Upper lobe of left lung (tissue), 4 donors: ENCODE data around the gene CACNG1.

ENCODE experiments used
- CTCF ChIP-seq, 6 experiments: fragments of 450-650 bp in 4 of 6; fragments of 200-600 bp in 2 of 6; sonication (generic) in 2 of 6; IDR thresholded peaks; one replicate each; pipeline ENCODE4 v1.5.1; 2016 to 2019; ENCODE audit warnings: antibody characterized with exemption in 6 of 6
- EP300 ChIP-seq, 4 donors: sonication (generic); formaldehyde crosslinking; IDR thresholded peaks; one replicate each; pipeline ENCODE4 v1.5.1; 2017; ENCODE audit warnings: antibody characterized with exemption in 4 of 4, control low read depth in 2 of 4
- POLR2A ChIP-seq, 4 donors: fragments of 450-650 bp; IDR thresholded peaks; one replicate each; pipeline ENCODE4 v1.5.1; 2016 to 2017; ENCODE audit warnings: antibody characterized with exemption in 4 of 4, mild to moderate bottlenecking in 2 of 4

DNA sequence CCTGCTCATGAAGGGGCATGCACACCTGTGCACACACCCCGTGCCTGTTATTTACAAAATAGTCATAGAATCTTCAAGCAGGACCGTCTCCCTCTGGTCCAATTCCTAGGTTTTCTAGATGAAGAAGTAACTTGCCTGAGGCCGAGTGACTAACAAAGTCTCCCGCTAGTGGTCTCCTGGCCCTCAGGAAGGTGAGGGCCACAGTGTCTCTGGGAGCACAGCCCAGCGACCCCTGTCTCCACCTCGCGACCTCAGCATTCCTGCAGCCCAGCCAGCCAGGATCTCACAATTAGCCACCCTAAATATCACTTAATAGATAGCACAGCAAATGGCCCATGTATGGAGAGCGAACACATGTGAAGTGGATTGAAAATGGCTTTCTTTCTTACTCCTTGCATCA is 30.5 kb upstream of the CACNG1 start:
- TF ChIP-seq CTCF (IDR thresholded peaks at IDR 0.05) = no peak
- no peak for TF ChIP-seq POLR2A (IDR thresholded peaks at IDR 0.05)
- TF ChIP-seq EP300 (IDR thresholded peaks at IDR 0.05) = no peak
